C4-2B (cell line): ENCODE results near the gene TMF1.

Experiments used
- ZFX ChIP-seq: fragments of 450-650 bp; IDR thresholded peaks from 2 replicates; pipeline ENCODE4 v1.6.1; 2017
- TF ChIP-seq, protein P1 (sequence below): fragments of 450-650 bp; conservative IDR thresholded peaks from 2 replicates; pipeline ENCODE4 v1.5.1; 2017; ENCODE audit warnings: mild to moderate bottlenecking

DNA sequence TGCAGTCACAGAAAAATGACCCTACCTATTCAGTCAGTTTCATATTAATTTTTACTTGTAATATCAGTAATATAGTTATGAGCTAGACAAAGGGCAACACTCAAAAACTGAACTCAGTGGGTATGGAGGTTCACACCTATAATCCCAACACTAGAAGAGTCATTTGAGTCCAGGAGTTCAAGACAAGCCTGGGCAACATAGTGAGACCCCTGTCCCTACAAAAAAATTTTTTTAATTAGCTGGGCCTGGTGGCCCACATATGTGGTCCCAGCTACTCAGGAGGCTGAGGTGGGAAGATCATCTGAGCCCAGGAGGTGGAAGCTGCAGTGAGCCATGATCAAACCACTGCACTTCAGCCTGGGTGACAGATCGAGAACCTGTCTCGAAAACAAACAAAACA lies 3.1 kb downstream of the TMF1 start:
- TF ChIP-seq, protein P1, sequence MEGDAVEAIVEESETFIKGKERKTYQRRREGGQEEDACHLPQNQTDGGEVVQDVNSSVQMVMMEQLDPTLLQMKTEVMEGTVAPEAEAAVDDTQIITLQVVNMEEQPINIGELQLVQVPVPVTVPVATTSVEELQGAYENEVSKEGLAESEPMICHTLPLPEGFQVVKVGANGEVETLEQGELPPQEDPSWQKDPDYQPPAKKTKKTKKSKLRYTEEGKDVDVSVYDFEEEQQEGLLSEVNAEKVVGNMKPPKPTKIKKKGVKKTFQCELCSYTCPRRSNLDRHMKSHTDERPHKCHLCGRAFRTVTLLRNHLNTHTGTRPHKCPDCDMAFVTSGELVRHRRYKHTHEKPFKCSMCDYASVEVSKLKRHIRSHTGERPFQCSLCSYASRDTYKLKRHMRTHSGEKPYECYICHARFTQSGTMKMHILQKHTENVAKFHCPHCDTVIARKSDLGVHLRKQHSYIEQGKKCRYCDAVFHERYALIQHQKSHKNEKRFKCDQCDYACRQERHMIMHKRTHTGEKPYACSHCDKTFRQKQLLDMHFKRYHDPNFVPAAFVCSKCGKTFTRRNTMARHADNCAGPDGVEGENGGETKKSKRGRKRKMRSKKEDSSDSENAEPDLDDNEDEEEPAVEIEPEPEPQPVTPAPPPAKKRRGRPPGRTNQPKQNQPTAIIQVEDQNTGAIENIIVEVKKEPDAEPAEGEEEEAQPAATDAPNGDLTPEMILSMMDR: no peak
- no peak for TF ChIP-seq ZFX
